KMS-11 (cell line): Measurements from ENCODE around the gene HOTAIR.

Experiments used
- H2AFZ ChIP-seq: fragments of 200-600 bp; sonication (generic); 2 replicates; pipeline ENCODE4 v1.6.1; 2016; ENCODE audit warnings: antibody characterized with exemption, mixed run types, low read depth
- H3K27ac ChIP-seq: fragments of 200-600 bp; sonication (generic); 2 replicates; pipeline ENCODE4 v1.6.1; 2016; ENCODE audit warnings: mild to moderate bottlenecking, mixed run types
- H3K27me3 ChIP-seq: fragments of 200-600 bp; sonication (generic); 2 replicates; pipeline ENCODE4 v1.6.1; 2017; ENCODE audit warnings: mild to moderate bottlenecking, low read depth, mixed run types, moderate library complexity; ENCODE audit not compliant: insufficient read depth
- H3K36me3 ChIP-seq: fragments of 200-600 bp; sonication (generic); 2 replicates; pipeline ENCODE4 v1.6.1; 2017; ENCODE audit warnings: mild to moderate bottlenecking, mixed run types; ENCODE audit not compliant: insufficient read depth
- H3K4me1 ChIP-seq: fragments of 200-600 bp; sonication (generic); 2 replicates; pipeline ENCODE4 v1.6.1; 2016; ENCODE audit warnings: mild to moderate bottlenecking, low read depth, mixed run types; ENCODE audit not compliant: poor library complexity, severe bottlenecking
- H3K4me2 ChIP-seq: fragments of 200-600 bp; sonication (generic); 2 replicates; pipeline ENCODE4 v1.7.0; 2016; ENCODE audit warnings: mild to moderate bottlenecking, mixed run types
- H3K4me3 ChIP-seq: fragments of 200-600 bp; sonication (generic); IDR thresholded peaks from 2 replicates; pipeline ENCODE4 v1.6.1; 2017; ENCODE audit warnings: low read depth, low read length, mixed read lengths; ENCODE audit not compliant: insufficient read depth
- H3K79me2 ChIP-seq: fragments of 200-600 bp; sonication (generic); 2 replicates; pipeline ENCODE4 v1.6.1; 2016; ENCODE audit warnings: low read depth, mixed run types; ENCODE audit not compliant: insufficient read depth
- H3K9ac ChIP-seq: fragments of 200-600 bp; sonication (generic); 2 replicates; pipeline ENCODE4 v1.6.1; 2016; ENCODE audit warnings: mild to moderate bottlenecking, mixed run types
- H4K20me1 ChIP-seq: fragments of 200-600 bp; sonication (generic); 2 replicates; pipeline ENCODE4 v1.6.1; 2016; ENCODE audit warnings: mild to moderate bottlenecking, mixed run types; ENCODE audit not compliant: insufficient read depth
- CTCF ChIP-seq: fragments of 200-600 bp; sonication (generic); conservative IDR thresholded peaks from 2 replicates; pipeline ENCODE4 v1.6.1; 2017; ENCODE audit warnings: low read depth, mild to moderate bottlenecking, antibody characterized with exemption, low read length, moderate library complexity, mixed read lengths

The HOTAIR gene

GRCh38 chr12:53991077-53991460 is 16.3 kb upstream of the HOTAIR start:
- TF ChIP-seq CTCF: no peak
- Histone ChIP-seq H3K4me3 (no peak overlapping the region), H3K79me2 (no peaks in the 10 kb centered on the region), H3K4me1 (peaks cover 44% of the 10 kb centered on the region), H3K27ac (no peak overlapping the region), H3K9ac (no peak overlapping the region), H3K27me3 (peaks cover 100% of the 10 kb centered on the region), H3K36me3 (no peaks in the 10 kb centered on the region), H2AFZ (no peak overlapping the region), H4K20me1 (no peaks in the 10 kb centered on the region), H3K4me2 (no peak overlapping the region; the same call in 1 of the 2 replicates)

- no peaks in the 10 kb centered on the region for H3K36me3 ChIP-seq
- no peak overlapping the region for H3K4me3 ChIP-seq
- no peaks in the 10 kb centered on the region for H4K20me1 ChIP-seq
- no peak overlapping the region for H3K4me2 ChIP-seq
- TF ChIP-seq CTCF: 0 out of 2 replicates have a peak, but pooled peaks have one; percentile 28
- no peak overlapping the region for H3K9ac ChIP-seq
- H3K27ac ChIP-seq: no peak overlapping the region
- peaks cover 43% of the 10 kb centered on the region for H3K4me1 ChIP-seq
- no peaks in the 10 kb centered on the region for H3K79me2 ChIP-seq
- peaks cover 100% of the 10 kb centered on the region for H3K27me3 ChIP-seq
- H2AFZ ChIP-seq: no peak overlapping the region
These were observed 15.7 kb upstream of the HOTAIR start for GRCh38 chr12:53990311-53991076.

GRCh38 chr12:53989227-53990113 is 14.7 kb upstream of the HOTAIR start:
- Histone ChIP-seq H2AFZ (peak overlapping the region; percentile 0; the same call in 1 of the 2 replicates), H3K9ac (no peak overlapping the region), H3K79me2 (no peaks in the 10 kb centered on the region), H3K27ac (no peak overlapping the region), H3K27me3 (peaks cover 98% of the 10 kb centered on the region), H3K4me1 (peaks cover 35% of the 10 kb centered on the region), H4K20me1 (no peaks in the 10 kb centered on the region), H3K4me2 (peak overlapping the region; percentile 58), H3K36me3 (no peaks in the 10 kb centered on the region), H3K4me3 (no peak overlapping the region)
- peak; percentile 98 for TF ChIP-seq CTCF

- Histone ChIP-seq H3K9ac (no peak overlapping the region), H4K20me1 (no peaks in the 10 kb centered on the region), H3K27ac (no peak overlapping the region), H3K4me2 (peak overlapping the region; percentile 58), H3K4me1 (peaks cover 35% of the 10 kb centered on the region), H3K79me2 (no peaks in the 10 kb centered on the region), H2AFZ (peak overlapping the region; percentile 0; the same call in 1 of the 2 replicates), H3K27me3 (peaks cover 98% of the 10 kb centered on the region), H3K4me3 (no peak overlapping the region), H3K36me3 (no peaks in the 10 kb centered on the region)
- no peak for TF ChIP-seq CTCF
These were observed 13.9 kb upstream of the HOTAIR start for GRCh38 chr12:53988541-53989226.
